Osteoblast (primary cell): Measurements from ENCODE around the gene NMNAT3. TPM values are rescaled to one million over a fixed set of nuclear protein-coding genes. Genes with fewer than 3 reads are reported as not detected.

Experiments
- DNase-seq: peaks from one replicate; pipeline ENCODE4 v3.0.0; 2011; ENCODE audit warnings: low spot score, mixed read lengths; ENCODE audit not compliant: insufficient read length; ENCODE audit errors: missing footprints
- H2AFZ ChIP-seq: 2 replicates; pipeline ENCODE4 v1.6.0; 2011; ENCODE audit warnings: mild to moderate bottlenecking, low read length
- H3K27ac ChIP-seq: 2 replicates; pipeline ENCODE4 v1.5.1; 2011; ENCODE audit warnings: mild to moderate bottlenecking, low read depth, low read length, moderate library complexity
- H3K27me3 ChIP-seq: 2 replicates; pipeline ENCODE4 v1.6.0; 2012; ENCODE audit warnings: mild to moderate bottlenecking, control low read depth, inconsistent platforms, low read length, moderate library complexity; ENCODE audit not compliant: insufficient read depth
- H3K36me3 ChIP-seq: 2 replicates; pipeline ENCODE4 v1.5.1; 2011; ENCODE audit warnings: mild to moderate bottlenecking, low read length, control low read depth, moderate library complexity; ENCODE audit not compliant: insufficient read depth
- H3K4me1 ChIP-seq: 2 replicates; pipeline ENCODE4 v1.5.1; 2011; ENCODE audit warnings: mild to moderate bottlenecking, low read length, control low read depth, moderate library complexity; ENCODE audit not compliant: insufficient read depth
- H3K4me2 ChIP-seq: 2 replicates; pipeline ENCODE4 v1.6.0; 2011; ENCODE audit warnings: mild to moderate bottlenecking, low read length; ENCODE audit not compliant: insufficient read depth
- H3K4me3 ChIP-seq: fragments of 200-600 bp; sonication (generic); 3 replicates; pipeline ENCODE4 v1.5.1; 2012; ENCODE audit warnings: mild to moderate bottlenecking, low read length, inconsistent platforms; ENCODE audit not compliant: insufficient read depth
- H3K79me2 ChIP-seq: 2 replicates; pipeline ENCODE4 v1.6.0; 2012; ENCODE audit warnings: mild to moderate bottlenecking, low read length, control low read depth, inconsistent platforms; ENCODE audit not compliant: insufficient read depth
- H3K9me3 ChIP-seq: 2 replicates; pipeline ENCODE4 v1.5.1; 2011; ENCODE audit warnings: low read depth, low read length, control low read depth
- H4K20me1 ChIP-seq: 2 replicates; pipeline ENCODE4 v1.6.0; 2012; ENCODE audit warnings: mild to moderate bottlenecking, low read length, control low read depth; ENCODE audit not compliant: insufficient read depth
- total RNA-seq: library from RNA; depleted of rRNA; stranded (reverse); fragments of >200 nt; gene quantifications from 2 replicates; pipeline ENCODE4 v1.2.3, GENCODE V29; 2012
- TF ChIP-seq, protein P1 (sequence below): IDR thresholded peaks from 2 replicates; pipeline ENCODE4 v1.5.1; 2011; ENCODE audit warnings: mild to moderate bottlenecking, low read depth, low read length, moderate library complexity; ENCODE audit errors: extremely low read depth

NMNAT3 gene
- total RNA-seq, 1 donor, result 0.36 TPM

DNA sequence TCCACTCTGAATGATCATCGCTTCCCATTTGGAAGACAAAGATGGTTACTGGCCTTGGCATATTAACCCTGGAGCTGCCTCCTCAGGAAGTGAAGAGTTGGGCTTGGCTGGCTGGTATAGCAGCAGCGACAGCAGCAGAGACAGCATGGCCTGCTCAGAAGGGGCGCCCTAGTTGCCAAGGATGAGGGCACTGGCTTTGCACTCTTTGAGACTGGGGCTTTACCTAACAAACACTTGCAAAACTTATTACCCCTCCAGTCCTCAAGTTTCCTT lies 69.7 kb downstream of the NMNAT3 start:
- Histone ChIP-seq H2AFZ (no peak overlapping the region), H3K9me3 (no peaks in the 10 kb centered on the region)

DNA sequence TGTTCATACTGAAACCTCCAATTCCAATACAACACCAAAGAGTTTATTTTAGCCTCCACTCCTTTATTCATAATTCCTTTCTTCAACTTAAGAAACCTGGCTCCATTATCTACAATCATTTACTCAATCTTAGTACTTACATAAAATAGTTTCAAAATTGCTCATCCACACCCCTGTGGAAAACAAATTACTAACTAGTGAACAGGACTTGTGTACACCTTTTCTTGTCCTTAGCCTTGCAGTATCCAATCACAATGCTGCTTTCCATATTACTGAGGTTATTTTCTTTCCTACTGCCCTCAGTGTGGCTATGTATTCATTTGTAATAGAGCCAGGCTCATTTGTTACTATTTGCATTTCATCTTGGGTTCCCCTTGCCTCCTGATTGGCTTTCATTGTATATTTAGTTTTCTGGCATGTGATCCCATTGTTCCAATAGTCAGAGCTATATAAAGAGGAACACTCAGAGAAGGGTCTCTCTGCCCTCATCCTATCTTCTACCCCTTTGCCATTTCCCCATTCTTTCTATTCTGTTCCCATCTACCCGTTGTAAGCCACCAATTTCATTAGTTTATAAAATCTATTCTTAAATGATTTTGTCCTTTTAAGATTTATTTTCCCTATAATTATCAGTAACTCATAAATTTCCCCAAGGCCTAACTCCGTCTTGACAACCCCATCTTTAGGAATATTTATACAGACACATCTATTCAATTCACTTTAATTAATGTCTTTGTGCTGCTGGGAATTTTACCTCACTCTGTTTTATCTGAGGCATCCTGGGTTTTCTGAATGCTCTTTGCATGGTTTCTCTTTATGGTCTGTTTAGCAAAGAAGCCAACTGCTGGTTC lies 70.3 kb downstream of the NMNAT3 start:
- H4K20me1 ChIP-seq, result no peaks in the 10 kb centered on the region
- no peaks in the 10 kb centered on the region for H3K27me3 ChIP-seq
- H3K4me3 ChIP-seq, result no peak overlapping the region
- H3K4me2 ChIP-seq, result no peak overlapping the region
- H3K4me1 ChIP-seq, result no peaks in the 10 kb centered on the region
- H3K36me3 ChIP-seq, result no peaks in the 10 kb centered on the region
- no peak for DNase-seq
- no peaks in the 10 kb centered on the region for H3K79me2 ChIP-seq
- H3K9me3 ChIP-seq, result no peaks in the 10 kb centered on the region
- no peak overlapping the region for H2AFZ ChIP-seq
- H3K27ac ChIP-seq, result no peak overlapping the region
- TF ChIP-seq, protein P1, sequence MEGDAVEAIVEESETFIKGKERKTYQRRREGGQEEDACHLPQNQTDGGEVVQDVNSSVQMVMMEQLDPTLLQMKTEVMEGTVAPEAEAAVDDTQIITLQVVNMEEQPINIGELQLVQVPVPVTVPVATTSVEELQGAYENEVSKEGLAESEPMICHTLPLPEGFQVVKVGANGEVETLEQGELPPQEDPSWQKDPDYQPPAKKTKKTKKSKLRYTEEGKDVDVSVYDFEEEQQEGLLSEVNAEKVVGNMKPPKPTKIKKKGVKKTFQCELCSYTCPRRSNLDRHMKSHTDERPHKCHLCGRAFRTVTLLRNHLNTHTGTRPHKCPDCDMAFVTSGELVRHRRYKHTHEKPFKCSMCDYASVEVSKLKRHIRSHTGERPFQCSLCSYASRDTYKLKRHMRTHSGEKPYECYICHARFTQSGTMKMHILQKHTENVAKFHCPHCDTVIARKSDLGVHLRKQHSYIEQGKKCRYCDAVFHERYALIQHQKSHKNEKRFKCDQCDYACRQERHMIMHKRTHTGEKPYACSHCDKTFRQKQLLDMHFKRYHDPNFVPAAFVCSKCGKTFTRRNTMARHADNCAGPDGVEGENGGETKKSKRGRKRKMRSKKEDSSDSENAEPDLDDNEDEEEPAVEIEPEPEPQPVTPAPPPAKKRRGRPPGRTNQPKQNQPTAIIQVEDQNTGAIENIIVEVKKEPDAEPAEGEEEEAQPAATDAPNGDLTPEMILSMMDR, result no peak

More for the DNA sequence above, 69.7 kb downstream of the NMNAT3 start:
- no peak for DNase-seq
- Histone ChIP-seq H3K27me3 (no peaks in the 10 kb centered on the region), H3K27ac (no peak overlapping the region), H3K4me3 (no peak overlapping the region), H3K36me3 (no peaks in the 10 kb centered on the region), H3K4me1 (no peaks in the 10 kb centered on the region), H3K4me2 (no peak overlapping the region), H4K20me1 (no peaks in the 10 kb centered on the region), H3K79me2 (no peaks in the 10 kb centered on the region)
- TF ChIP-seq, protein P1, result no peak

DNA sequence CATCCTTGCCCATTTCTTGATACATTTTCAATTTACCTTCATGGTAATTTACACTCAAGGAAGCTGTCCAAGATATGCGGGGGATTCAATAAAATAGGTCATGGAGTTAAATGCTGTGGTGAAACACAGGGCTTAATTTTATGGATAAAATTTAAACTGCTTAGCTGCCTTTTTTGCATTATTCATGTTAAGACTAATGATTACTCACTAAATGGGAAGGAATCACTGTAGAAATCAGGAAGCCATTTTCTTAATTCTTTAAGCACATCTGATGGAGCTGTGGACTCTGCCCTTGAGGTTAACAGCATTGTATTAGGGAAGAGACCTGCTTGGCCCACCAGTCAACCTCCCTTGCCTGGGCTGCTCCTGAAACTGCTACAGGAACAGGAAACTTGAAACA lies 75.8 kb downstream of the NMNAT3 start:
- no peaks in the 10 kb centered on the region for H4K20me1 ChIP-seq
- no peak overlapping the region for H2AFZ ChIP-seq
- TF ChIP-seq, protein P1, result no peak
- H3K27me3 ChIP-seq, result no peaks in the 10 kb centered on the region
- DNase-seq, result no peak
- no peak overlapping the region for H3K4me3 ChIP-seq
- H3K36me3 ChIP-seq, result no peaks in the 10 kb centered on the region
- no peaks in the 10 kb centered on the region for H3K79me2 ChIP-seq
- no peaks in the 10 kb centered on the region for H3K4me1 ChIP-seq
- H3K27ac ChIP-seq, result no peak overlapping the region
- no peak overlapping the region for H3K4me2 ChIP-seq
- H3K9me3 ChIP-seq, result no peaks in the 10 kb centered on the region

DNA sequence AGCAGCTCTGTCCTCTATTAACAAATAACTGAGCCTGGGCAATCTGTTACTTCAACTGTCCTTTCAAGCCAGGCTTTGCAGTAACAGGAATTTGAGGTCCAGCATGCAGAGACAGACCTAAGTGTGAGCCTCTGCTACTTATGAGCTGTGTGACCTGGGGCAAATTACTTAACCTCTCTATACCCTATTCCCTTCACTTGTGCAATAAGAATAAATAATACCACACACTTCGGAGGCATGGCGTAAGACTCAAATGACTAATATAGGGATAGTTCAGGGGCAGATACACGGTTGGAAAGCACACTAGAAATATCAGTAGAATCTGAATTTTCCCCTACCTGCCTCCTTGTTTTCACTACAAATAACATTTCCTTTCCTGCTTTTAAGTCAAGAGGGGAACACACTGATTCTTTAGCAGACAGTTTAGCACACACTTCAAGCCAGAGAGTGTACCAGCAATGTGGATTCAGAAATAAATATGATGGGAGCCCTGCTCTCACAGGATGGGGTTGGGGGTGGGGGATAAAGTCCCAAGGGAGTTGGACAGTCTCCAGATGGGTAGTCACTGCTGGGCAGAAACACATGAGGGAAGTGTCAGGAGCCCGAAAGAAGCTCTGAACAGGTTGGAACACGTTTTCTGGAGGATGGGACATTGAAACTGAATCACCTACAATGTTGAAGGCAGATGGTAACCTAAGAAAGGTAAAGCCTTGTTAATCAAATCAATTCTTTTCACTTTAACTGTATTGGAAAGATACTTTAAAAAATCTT lies 76.4 kb downstream of the NMNAT3 start:
- DNase-seq, result no peak
- Histone ChIP-seq H3K27me3 (no peaks in the 10 kb centered on the region), H3K36me3 (no peaks in the 10 kb centered on the region), H4K20me1 (no peaks in the 10 kb centered on the region), H3K27ac (no peak overlapping the region), H3K4me2 (no peak overlapping the region), H3K9me3 (no peaks in the 10 kb centered on the region), H3K4me1 (no peaks in the 10 kb centered on the region), H3K79me2 (no peaks in the 10 kb centered on the region), H3K4me3 (no peak overlapping the region), H2AFZ (no peak overlapping the region)
- TF ChIP-seq, protein P1, result no peak
